Thyroid gland (tissue), 4 donors: ENCODE measurements around the gene STAMBPL1. TPM values are rescaled to one million over a fixed set of nuclear protein-coding genes. Genes with fewer than 3 reads are reported as not detected.

Source experiments
- DNase-seq, 2 donors: peaks; one replicate each; pipeline ENCODE4 v3.0.0-alpha.2; 2019
- H3K27ac ChIP-seq, 3 donors: fragments of 200-600 bp; sonication (generic); 1 replicate in 2 of 3; 2 replicates in 1 of 3; pipeline ENCODE4 v1.5.1; 2016 to 2019; ENCODE audit warnings: mild to moderate bottlenecking in 1 of 3, moderate library complexity in 1 of 3
- H3K27me3 ChIP-seq: fragments of 200-600 bp; sonication (generic); one replicate; pipeline ENCODE4 v1.5.1; 2019
- H3K36me3 ChIP-seq, 2 donors: fragments of 200-600 bp; sonication (generic); one replicate each; pipeline ENCODE4 v1.5.1; 2016 to 2019
- H3K4me1 ChIP-seq, 2 donors: fragments of 200-600 bp; sonication (generic); one replicate each; pipeline ENCODE4 v1.5.1; 2017 to 2019
- H3K4me3 ChIP-seq, 3 donors: fragments of 200-600 bp; sonication (generic); replicated peaks in 1 of 3; 1 replicate in 2 of 3; 2 replicates in 1 of 3; pipeline ENCODE4 v1.5.1; 2016; ENCODE audit warnings: mild to moderate bottlenecking in 1 of 3
- H3K9me3 ChIP-seq: fragments of 200-600 bp; sonication (generic); one replicate; pipeline ENCODE4 v1.5.1; 2017
- POLR2A ChIP-seq, 2 donors: fragments of 450-650 bp; IDR thresholded peaks; one replicate each; pipeline ENCODE4 v1.6.1; 2017; ENCODE audit warnings: antibody characterized with exemption in 2 of 2, mild to moderate bottlenecking in 2 of 2, moderate library complexity in 1 of 2
- WGBS, 2 donors: methylation state at CpG; one replicate each; pipeline ENCODE4 v1.1.5; 2017; 5-methylcytosine and 5-hydroxymethylcytosine counted together
- intact Hi-C: fragments of 100-400 bp; cut with DNase I; formaldehyde crosslinking; loops from one replicate; pipeline ENCODE4 v1.15.1; 2023
- total RNA-seq, 4 donors: library from RNA; depleted of rRNA; stranded (reverse); fragments of >200 nt; gene quantifications; one replicate each; pipeline ENCODE4 v1.2.3, GENCODE V29; 2016
- TF ChIP-seq, protein P1 (sequence below), 6 experiments: fragments of 200-600 bp in 3 of 6; fragments of 450-650 bp in 3 of 6; sonication (generic) in 3 of 6; IDR thresholded peaks; one replicate each; pipeline ENCODE4 v1.5.1; 2016 to 2019; ENCODE audit warnings: antibody characterized with exemption in 6 of 6, mild to moderate bottlenecking in 2 of 6, inconsistent platforms in 1 of 6, moderate library complexity in 1 of 6

Gene STAMBPL1
- total RNA-seq, 4 donors from 2014 or later: 0.63 to 6.2 (median 5.7) TPM

DNA sequence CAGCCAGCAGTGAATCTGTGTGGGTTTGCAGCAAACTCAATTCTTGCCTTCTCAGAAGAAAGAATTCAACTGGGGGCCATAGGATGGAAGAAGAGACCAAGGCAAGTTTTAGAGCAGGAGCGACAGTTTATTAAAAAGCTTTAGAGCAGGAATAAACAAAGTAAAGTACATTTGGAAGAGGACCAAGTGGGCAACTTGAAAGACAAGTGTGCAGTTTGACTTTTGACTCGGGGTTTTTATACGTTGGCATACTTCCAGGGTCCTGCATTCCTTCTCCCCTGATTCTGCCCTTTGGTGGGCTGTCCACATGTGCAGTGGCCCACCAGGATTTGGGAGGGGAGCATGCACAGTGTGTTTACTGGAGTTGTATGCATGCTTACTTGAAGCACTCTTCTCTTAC lies 25.4 kb upstream of the STAMBPL1 start:
- peaks cover 0 to 5% of the 10 kb centered on the region in 2 donors for H3K4me1 ChIP-seq
- no peak for TF ChIP-seq POLR2A (IDR thresholded peaks at IDR 0.05)
- TF ChIP-seq, protein P1, sequence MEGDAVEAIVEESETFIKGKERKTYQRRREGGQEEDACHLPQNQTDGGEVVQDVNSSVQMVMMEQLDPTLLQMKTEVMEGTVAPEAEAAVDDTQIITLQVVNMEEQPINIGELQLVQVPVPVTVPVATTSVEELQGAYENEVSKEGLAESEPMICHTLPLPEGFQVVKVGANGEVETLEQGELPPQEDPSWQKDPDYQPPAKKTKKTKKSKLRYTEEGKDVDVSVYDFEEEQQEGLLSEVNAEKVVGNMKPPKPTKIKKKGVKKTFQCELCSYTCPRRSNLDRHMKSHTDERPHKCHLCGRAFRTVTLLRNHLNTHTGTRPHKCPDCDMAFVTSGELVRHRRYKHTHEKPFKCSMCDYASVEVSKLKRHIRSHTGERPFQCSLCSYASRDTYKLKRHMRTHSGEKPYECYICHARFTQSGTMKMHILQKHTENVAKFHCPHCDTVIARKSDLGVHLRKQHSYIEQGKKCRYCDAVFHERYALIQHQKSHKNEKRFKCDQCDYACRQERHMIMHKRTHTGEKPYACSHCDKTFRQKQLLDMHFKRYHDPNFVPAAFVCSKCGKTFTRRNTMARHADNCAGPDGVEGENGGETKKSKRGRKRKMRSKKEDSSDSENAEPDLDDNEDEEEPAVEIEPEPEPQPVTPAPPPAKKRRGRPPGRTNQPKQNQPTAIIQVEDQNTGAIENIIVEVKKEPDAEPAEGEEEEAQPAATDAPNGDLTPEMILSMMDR (IDR thresholded peaks at IDR 0.05): no peak
- DNase-seq: no peak
- intact Hi-C loops: no loop called here
- no peak overlapping the region for H3K4me3 ChIP-seq
- no peak overlapping the region for H3K27ac ChIP-seq
- no peaks in the 10 kb centered on the region for H3K9me3 ChIP-seq
- H3K36me3 ChIP-seq: no peaks in the 10 kb centered on the region
- WGBS, 2 donors: 13 to 35% methylated on average over 3 of the region's 3 CpGs
- H3K27me3 ChIP-seq: no peaks in the 10 kb centered on the region

DNA sequence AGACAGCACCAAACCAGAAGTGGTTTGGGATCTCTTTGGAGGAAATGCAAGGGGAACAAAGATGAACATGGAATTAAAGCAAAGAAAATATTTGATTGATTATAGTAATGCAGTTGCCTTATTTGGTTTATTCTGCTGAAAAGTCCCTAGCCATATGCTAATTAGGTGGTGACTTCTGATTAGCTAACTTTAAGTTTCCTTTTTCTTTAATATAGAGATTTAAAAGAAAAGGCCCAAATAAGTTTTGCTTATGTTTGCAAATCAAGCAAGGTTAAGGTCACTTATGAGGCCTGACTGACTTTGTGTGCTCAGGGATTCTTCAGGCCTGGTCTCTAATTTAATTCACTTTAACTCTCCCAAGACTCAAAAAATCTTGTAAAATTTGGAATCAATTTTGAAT lies 22.2 kb upstream of the STAMBPL1 start:
- no peaks in the 10 kb centered on the region for H3K36me3 ChIP-seq
- H3K9me3 ChIP-seq: no peaks in the 10 kb centered on the region
- TF ChIP-seq POLR2A (IDR thresholded peaks at IDR 0.05): no peak
- peaks cover 0 to 5% of the 10 kb centered on the region in 2 donors for H3K4me1 ChIP-seq
- H3K27me3 ChIP-seq: no peaks in the 10 kb centered on the region
- no peak overlapping the region for H3K4me3 ChIP-seq
- DNase-seq: no peak
- H3K27ac ChIP-seq: no peak overlapping the region
- intact Hi-C loops: no loop called here

DNA sequence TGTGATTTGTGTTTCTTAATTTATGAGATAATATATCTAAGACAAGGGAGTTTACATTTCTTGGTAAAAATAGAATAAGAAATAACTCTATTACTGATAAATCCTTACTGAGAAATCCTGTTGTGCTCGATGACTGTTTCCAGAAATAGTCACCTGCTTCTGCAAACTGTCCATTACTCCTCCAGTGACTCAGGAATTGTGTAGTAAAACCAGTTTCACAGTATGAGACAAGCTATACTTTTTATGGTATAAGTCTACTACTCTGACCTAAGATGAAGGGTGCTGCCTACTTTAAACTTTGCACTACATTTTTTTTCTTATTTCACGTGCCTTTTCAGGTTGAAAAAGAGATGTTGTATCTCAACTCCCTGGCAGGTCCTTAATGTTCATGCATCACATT lies 21.6 kb upstream of the STAMBPL1 start:
- Histone ChIP-seq H3K4me1 (peaks cover 0 to 5% of the 10 kb centered on the region in 2 donors), H3K36me3 (no peaks in the 10 kb centered on the region), H3K27me3 (no peaks in the 10 kb centered on the region), H3K9me3 (no peaks in the 10 kb centered on the region), H3K4me3 (no peak overlapping the region), H3K27ac (no peak overlapping the region)
- TF ChIP-seq, protein P1 (IDR thresholded peaks at IDR 0.05): no peak
- no peak for TF ChIP-seq POLR2A (IDR thresholded peaks at IDR 0.05)
- intact Hi-C loops: no loop called here
- 70 to 82% methylated on average over 2 of the region's 2 CpGs for WGBS, 2 donors
- no peak for DNase-seq

DNA sequence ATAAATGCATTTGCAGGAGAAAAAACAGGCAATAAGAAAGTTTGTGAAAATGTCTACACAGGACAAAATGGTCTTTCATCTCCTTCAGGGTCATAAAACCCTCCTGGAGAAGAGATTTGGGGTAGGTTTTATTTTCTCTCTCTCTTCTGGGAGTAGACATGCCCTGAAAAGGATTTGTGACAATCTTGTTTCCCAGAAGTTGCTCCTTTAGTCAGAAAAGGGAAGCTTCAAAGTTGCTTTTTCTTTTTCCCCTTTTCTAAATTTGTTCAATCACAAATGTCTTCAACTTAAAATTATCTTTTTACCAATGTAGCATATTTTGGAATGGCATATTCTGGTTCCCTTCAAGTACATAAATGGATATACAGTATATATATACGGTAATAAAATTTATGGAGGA lies 19.0 kb upstream of the STAMBPL1 start:
- Histone ChIP-seq H3K27ac (no peak overlapping the region), H3K4me3 (no peak overlapping the region), H3K36me3 (no peaks in the 10 kb centered on the region), H3K4me1 (no peaks in the 10 kb centered on the region), H3K27me3 (no peaks in the 10 kb centered on the region), H3K9me3 (no peaks in the 10 kb centered on the region)
- WGBS, 2 donors: 0 to 89% methylated on average over 1 of the region's 1 CpG
- no peak for DNase-seq
- TF ChIP-seq, protein P1 (IDR thresholded peaks at IDR 0.05): no peak
- TF ChIP-seq POLR2A (IDR thresholded peaks at IDR 0.05): no peak
- intact Hi-C loops: no loop called here

DNA sequence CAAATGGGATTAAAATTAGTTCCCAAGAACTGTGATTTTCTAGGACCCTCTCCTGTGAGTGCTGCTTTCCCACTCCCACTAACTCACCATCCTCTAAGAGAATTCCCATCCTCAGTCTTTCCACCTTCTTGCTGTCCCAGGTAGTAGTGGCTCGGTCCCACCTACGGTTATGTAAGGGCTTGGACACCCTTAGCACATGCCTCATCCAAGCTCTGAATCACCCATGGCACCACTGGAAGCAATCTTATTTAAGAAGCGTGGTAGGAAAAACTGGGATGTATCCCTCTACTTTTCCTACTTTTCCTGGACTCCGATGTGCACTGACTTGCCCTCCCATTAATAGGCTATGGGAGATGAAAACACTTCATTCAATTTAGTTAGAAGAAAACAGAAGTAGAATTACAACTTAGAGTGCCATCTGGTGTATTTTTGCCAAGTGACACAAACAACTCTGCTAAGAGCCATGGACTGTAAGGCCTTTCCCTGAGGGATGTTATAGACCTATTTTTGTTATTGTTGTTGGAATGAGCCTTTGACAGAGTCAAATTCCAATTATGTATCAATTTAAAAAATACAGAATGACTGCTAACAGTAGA lies 14.7 kb upstream of the STAMBPL1 start:
- Histone ChIP-seq H3K9me3 (no peaks in the 10 kb centered on the region), H3K36me3 (no peaks in the 10 kb centered on the region), H3K27me3 (no peaks in the 10 kb centered on the region), H3K27ac (no peak overlapping the region), H3K4me1 (no peaks in the 10 kb centered on the region), H3K4me3 (no peak overlapping the region)
- WGBS, 2 donors: 84 to 88% methylated on average over 4 of the region's 4 CpGs
- no peak for TF ChIP-seq POLR2A (IDR thresholded peaks at IDR 0.05)
- DNase-seq: no peak
- intact Hi-C loops: no loop called here

DNA sequence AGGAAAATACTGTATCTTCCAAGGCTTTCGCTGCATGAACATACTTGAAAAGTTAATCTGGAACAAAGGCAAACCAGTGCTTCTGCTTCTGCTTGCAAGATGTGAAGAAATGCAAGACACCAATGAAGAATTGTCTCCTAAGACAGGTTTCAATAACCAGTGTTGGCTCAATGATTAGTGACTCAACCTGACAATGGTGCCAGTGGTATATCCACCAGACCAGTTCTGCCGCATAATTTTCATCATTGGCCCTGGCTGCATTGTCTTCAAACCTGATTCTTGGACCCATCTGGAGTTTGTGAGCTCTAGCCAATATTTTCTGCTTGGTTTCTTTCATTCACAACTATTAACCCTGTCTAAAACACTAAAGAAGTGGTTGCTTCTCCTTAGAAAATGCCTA lies 13.6 kb upstream of the STAMBPL1 start:
- Histone ChIP-seq H3K36me3 (no peaks in the 10 kb centered on the region), H3K27ac (no peak overlapping the region), H3K4me3 (no peak overlapping the region), H3K9me3 (no peaks in the 10 kb centered on the region), H3K27me3 (no peaks in the 10 kb centered on the region), H3K4me1 (no peaks in the 10 kb centered on the region)
- 96 to 98% methylated on average over 2 of the region's 2 CpGs for WGBS, 2 donors
- intact Hi-C loops: no loop called here
- no peak for TF ChIP-seq POLR2A (IDR thresholded peaks at IDR 0.05)
- no peak for DNase-seq

DNA sequence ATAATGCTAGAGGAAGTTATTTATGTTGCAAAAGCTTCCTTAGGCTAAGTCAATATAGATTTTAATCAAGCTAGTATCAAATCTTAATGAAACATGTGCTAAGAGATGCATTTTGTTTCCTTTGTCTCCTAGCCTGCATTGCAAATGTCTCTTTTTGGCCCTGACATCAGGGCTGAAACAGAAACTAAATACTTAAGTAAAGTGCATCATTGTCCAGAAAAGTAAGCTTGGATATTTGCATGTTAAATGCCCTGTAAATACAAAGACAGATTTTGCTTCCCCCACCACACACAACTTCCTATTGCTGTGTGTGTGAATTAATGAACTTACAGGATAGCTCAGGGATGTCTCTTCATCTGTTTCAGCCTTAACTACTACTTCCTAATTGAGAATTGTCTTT lies 10.0 kb upstream of the STAMBPL1 start:
- TF ChIP-seq POLR2A (IDR thresholded peaks at IDR 0.05): no peak
- TF ChIP-seq, protein P1 (IDR thresholded peaks at IDR 0.05): no peak

More for the DNA sequence above, 10.0 kb upstream of the STAMBPL1 start:
- no peaks in the 10 kb centered on the region for H3K4me1 ChIP-seq
- DNase-seq: no peak
- no peak overlapping the region for H3K27ac ChIP-seq
- no peaks in the 10 kb centered on the region for H3K9me3 ChIP-seq
- H3K4me3 ChIP-seq: no peak overlapping the region
- H3K36me3 ChIP-seq: no peaks in the 10 kb centered on the region
- intact Hi-C loops: no loop called here
- H3K27me3 ChIP-seq: no peaks in the 10 kb centered on the region
